ENCODE data around the gene NUB1.

GRCh38 chr7:151308256-151308655 is 33.4 kb upstream of the NUB1 start:
- TF ChIP-seq, protein P1, sequence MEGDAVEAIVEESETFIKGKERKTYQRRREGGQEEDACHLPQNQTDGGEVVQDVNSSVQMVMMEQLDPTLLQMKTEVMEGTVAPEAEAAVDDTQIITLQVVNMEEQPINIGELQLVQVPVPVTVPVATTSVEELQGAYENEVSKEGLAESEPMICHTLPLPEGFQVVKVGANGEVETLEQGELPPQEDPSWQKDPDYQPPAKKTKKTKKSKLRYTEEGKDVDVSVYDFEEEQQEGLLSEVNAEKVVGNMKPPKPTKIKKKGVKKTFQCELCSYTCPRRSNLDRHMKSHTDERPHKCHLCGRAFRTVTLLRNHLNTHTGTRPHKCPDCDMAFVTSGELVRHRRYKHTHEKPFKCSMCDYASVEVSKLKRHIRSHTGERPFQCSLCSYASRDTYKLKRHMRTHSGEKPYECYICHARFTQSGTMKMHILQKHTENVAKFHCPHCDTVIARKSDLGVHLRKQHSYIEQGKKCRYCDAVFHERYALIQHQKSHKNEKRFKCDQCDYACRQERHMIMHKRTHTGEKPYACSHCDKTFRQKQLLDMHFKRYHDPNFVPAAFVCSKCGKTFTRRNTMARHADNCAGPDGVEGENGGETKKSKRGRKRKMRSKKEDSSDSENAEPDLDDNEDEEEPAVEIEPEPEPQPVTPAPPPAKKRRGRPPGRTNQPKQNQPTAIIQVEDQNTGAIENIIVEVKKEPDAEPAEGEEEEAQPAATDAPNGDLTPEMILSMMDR (IDR thresholded peaks at IDR 0.05) = no peak
- TF ChIP-seq POLR2AphosphoS5 (IDR thresholded peaks at IDR 0.05) (no peak), EP300 (IDR thresholded peaks at IDR 0.05) (no peak), POLR2A (IDR thresholded peaks at IDR 0.05) (no peak)
